ENCODE data around the gene NTSR2.

DNA sequence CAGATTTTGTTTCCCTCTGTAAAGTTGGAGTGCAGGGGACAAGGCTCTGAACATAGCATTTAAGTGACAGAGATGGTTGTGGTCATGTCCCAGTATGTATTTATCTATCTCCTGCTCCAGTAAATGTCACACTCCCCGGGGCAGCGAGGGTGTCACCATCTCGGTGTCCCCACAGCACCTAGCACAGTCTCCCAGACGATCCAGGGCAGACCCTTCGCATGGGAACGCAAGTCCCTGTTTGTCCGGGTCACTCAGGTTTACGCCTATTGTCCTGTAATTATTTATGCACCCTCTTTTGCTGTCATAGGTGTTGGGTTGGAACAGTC, 12.6 kb upstream of the NTSR2 start:
- TF ChIP-seq, protein P1, sequence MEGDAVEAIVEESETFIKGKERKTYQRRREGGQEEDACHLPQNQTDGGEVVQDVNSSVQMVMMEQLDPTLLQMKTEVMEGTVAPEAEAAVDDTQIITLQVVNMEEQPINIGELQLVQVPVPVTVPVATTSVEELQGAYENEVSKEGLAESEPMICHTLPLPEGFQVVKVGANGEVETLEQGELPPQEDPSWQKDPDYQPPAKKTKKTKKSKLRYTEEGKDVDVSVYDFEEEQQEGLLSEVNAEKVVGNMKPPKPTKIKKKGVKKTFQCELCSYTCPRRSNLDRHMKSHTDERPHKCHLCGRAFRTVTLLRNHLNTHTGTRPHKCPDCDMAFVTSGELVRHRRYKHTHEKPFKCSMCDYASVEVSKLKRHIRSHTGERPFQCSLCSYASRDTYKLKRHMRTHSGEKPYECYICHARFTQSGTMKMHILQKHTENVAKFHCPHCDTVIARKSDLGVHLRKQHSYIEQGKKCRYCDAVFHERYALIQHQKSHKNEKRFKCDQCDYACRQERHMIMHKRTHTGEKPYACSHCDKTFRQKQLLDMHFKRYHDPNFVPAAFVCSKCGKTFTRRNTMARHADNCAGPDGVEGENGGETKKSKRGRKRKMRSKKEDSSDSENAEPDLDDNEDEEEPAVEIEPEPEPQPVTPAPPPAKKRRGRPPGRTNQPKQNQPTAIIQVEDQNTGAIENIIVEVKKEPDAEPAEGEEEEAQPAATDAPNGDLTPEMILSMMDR (IDR thresholded peaks at IDR 0.05; ENCODE audit: low read length), result no peak
- no peak for TF ChIP-seq EZH2 (optimal IDR thresholded peaks at IDR 0.05; ENCODE audit: low read depth, low read length)

Measured in MM.1S (cell line).